ENCODE data around the gene NUDT4.
"Not testable (repeated sequence)": the region's sequence is repeated elsewhere in the genome, so short reads cannot be mapped to it uniquely, and the experiment has no call there.

Gene NUDT4

GRCh38 chr12:93368766-93369165 lies 9.0 kb upstream of the NUDT4 start:
- no peak for DNase-seq

GRCh38 chr12:93369505-93369904 lies 8.2 kb upstream of the NUDT4 start:
- no peak for DNase-seq

GRCh38 chr12:93370947-93371346 lies 6.8 kb upstream of the NUDT4 start:
- no peak for DNase-seq

GRCh38 chr12:93373961-93374656 lies 3.6 kb upstream of the NUDT4 start:
- DNase-seq: no peak

GRCh38 chr12:93375906-93376305 lies 1.8 kb upstream of the NUDT4 start:
- DNase-seq: no peak

GRCh38 chr12:93376436-93377251 lies 1.1 kb upstream of the NUDT4 start:
- no peak for DNase-seq

- DNase-seq: peak; percentile 93
Measured at GRCh38 chr12:93378196-93378997, 672 bp downstream of the NUDT4 start.

GRCh38 chr12:93378998-93379325 lies 1.2 kb downstream of the NUDT4 start:
- no peak for DNase-seq

- DNase-seq: no peak
Measured at GRCh38 chr12:93379326-93379980, 1.7 kb downstream of the NUDT4 start.

- DNase-seq: no peak
Measured at GRCh38 chr12:93379981-93380361, 2.2 kb downstream of the NUDT4 start.

- DNase-seq: no peak
Measured at GRCh38 chr12:93380480-93381121, 2.9 kb downstream of the NUDT4 start.

- DNase-seq: no peak
Measured at GRCh38 chr12:93381161-93381975, 3.6 kb downstream of the NUDT4 start.

- DNase-seq: not testable (repeated sequence)
Measured at GRCh38 chr12:93381976-93382437, 4.3 kb downstream of the NUDT4 start.

- peak; percentile 85 for DNase-seq
Measured at GRCh38 chr12:93387780-93388179, 10.1 kb downstream of the NUDT4 start.

- no peak for DNase-seq
Measured at GRCh38 chr12:93390031-93390430, 12.3 kb downstream of the NUDT4 start.

GRCh38 chr12:93390549-93391297 lies 13.0 kb downstream of the NUDT4 start:
- no peak for DNase-seq

- DNase-seq: no peak
Measured at GRCh38 chr12:93393425-93393824, 15.7 kb downstream of the NUDT4 start.

GRCh38 chr12:93397412-93397811 lies 19.7 kb downstream of the NUDT4 start:
- DNase-seq: no peak

- not testable (repeated sequence) for DNase-seq
Measured at GRCh38 chr12:93399183-93399863, 21.6 kb downstream of the NUDT4 start.

Data from T1000 (cell line).